PC-9 (cell line): ENCODE data around the gene IL1RAPL1.

Source experiments
- CTCF ChIP-seq: fragments of 200-600 bp; sonication (generic); conservative IDR thresholded peaks from 2 replicates; pipeline ENCODE4 v1.6.1; 2017; ENCODE audit warnings: mixed run types, antibody characterized with exemption, mild to moderate bottlenecking, moderate library complexity
- EZH2 ChIP-seq: fragments of 200-600 bp; sonication (generic); IDR thresholded peaks from 2 replicates; pipeline ENCODE4 v1.8.0; 2017; ENCODE audit warnings: antibody characterized with exemption, low read depth

GRCh38 chrX:29023207-29023606, 436.0 kb downstream of the IL1RAPL1 start:
- TF ChIP-seq CTCF = no peak
- no peak for TF ChIP-seq EZH2
